ENCODE measurements around the gene SUFU. TPM values are rescaled to one million over a fixed set of nuclear protein-coding genes. Genes with fewer than 3 reads are reported as not detected.

Gene SUFU
- total and polyA plus RNA-seq, 2 of the 13 experiments (the other 11 are each of a cell fraction or from before 2014, with no cell fraction given) = 2.9 to 5.5 TPM

GRCh38 chr10:102615361-102615760, 111.6 kb downstream of the SUFU start (continued):
- no peak for TF ChIP-seq ZNF354B (CRISPR knock-in tag; IDR thresholded peaks at IDR 0.05)
- TF ChIP-seq NKX3-1 (CRISPR knock-in tag; IDR thresholded peaks at IDR 0.05) = no peak
- TF ChIP-seq MLX (CRISPR knock-in tag; IDR thresholded peaks at IDR 0.05) = no peak
- no peak for TF ChIP-seq ZXDC (CRISPR knock-in tag; IDR thresholded peaks at IDR 0.05)
- no peak for TF ChIP-seq ARNT2 (CRISPR knock-in tag; IDR thresholded peaks at IDR 0.05; ENCODE audit: low read depth)
- no peak for TF ChIP-seq FIP1L1 (IDR thresholded peaks at IDR 0.05; ENCODE audit: borderline replicate concordance, insufficient read depth, low read depth, low read length)
- TF ChIP-seq REST (IDR thresholded peaks at IDR 0.05; ENCODE audit: borderline replicate concordance in 1 of 2, low read depth in 1 of 2, low read length in 2 of 2) = no peak
- no peak for TF ChIP-seq TCF7L2 (IDR thresholded peaks at IDR 0.05; ENCODE audit: low read depth, low read length)
- TF ChIP-seq THAP11 (CRISPR knock-in tag; IDR thresholded peaks at IDR 0.05) = no peak
- TF ChIP-seq ZFP1 (CRISPR knock-in tag; IDR thresholded peaks at IDR 0.05) = no peak
- TF ChIP-seq FOXP1 (IDR thresholded peaks at IDR 0.05) = no peak
- no peak for TF ChIP-seq FOXP1 (CRISPR knock-in tag; IDR thresholded peaks at IDR 0.05)
- peak; percentile 57; the same call in 1 of the 2 replicates for TF ChIP-seq ZNF281 (CRISPR knock-in tag; IDR thresholded peaks at IDR 0.05; ENCODE audit: borderline replicate concordance)
- TF ChIP-seq RCOR2 (CRISPR knock-in tag; IDR thresholded peaks at IDR 0.05) = no peak
- TF ChIP-seq ZNF773 (CRISPR knock-in tag; IDR thresholded peaks at IDR 0.05; ENCODE audit: borderline replicate concordance) = no peak
- TF ChIP-seq ZNF503 (CRISPR knock-in tag; IDR thresholded peaks at IDR 0.05) = no peak
- TF ChIP-seq ZNF563 (CRISPR knock-in tag; IDR thresholded peaks at IDR 0.05) = no peak
- TF ChIP-seq CTCF (CRISPR knock-in tag; IDR thresholded peaks at IDR 0.05) = peak; percentile 65

Measured in HepG2 (cell line).